Measurements from ENCODE around the gene STK11IP.

GRCh38 chr2:219595256-219595655 is 2.4 kb upstream of the STK11IP start:
- TF ChIP-seq CTCF (conservative IDR thresholded peaks at IDR 0.05) (no peak), EZH2 (IDR thresholded peaks at IDR 0.05; ENCODE audit: low read depth) (no peak)

All from PC-9 (cell line).